Immature natural killer cell (primary cell): ENCODE results near the gene MPPED1. TPM values are rescaled to one million over a fixed set of nuclear protein-coding genes. Genes with fewer than 3 reads are reported as not detected.

Experiments
- DNase-seq, 3 donors: peaks; one replicate each; pipeline ENCODE4 v3.0.0; 2022; ENCODE audit warnings: mixed read lengths in 1 of 3
- H3K27ac Mint-ChIP-seq, 6 donors: one replicate each; pipeline ENCODE4 v1.8.0; 2020; ENCODE audit warnings: mixed read lengths in 6 of 6, mild to moderate bottlenecking in 5 of 6, inconsistent platforms in 4 of 6, moderate library complexity in 3 of 6
- H3K27me3 Mint-ChIP-seq, 3 donors: one replicate each; pipeline ENCODE4 v1.8.0; 2020 to 2021; ENCODE audit warnings: low read depth in 3 of 3, mild to moderate bottlenecking in 3 of 3, mixed read lengths in 3 of 3, moderate library complexity in 3 of 3, inconsistent platforms in 1 of 3
- H3K36me3 Mint-ChIP-seq, 3 donors: one replicate each; pipeline ENCODE4 v1.8.0; 2020; ENCODE audit warnings: mixed read lengths in 3 of 3, inconsistent platforms in 2 of 3, mild to moderate bottlenecking in 2 of 3
- H3K4me1 Mint-ChIP-seq, 2 donors: one replicate each; pipeline ENCODE4 v1.8.0; 2020; ENCODE audit warnings: inconsistent platforms in 2 of 2, mild to moderate bottlenecking in 2 of 2, mixed read lengths in 2 of 2, moderate library complexity in 1 of 2
- H3K4me3 Mint-ChIP-seq, 5 donors: one replicate each; pipeline ENCODE4 v1.8.0; 2020; ENCODE audit warnings: mild to moderate bottlenecking in 5 of 5, mixed read lengths in 5 of 5, inconsistent platforms in 3 of 5, moderate library complexity in 3 of 5
- H3K9me3 Mint-ChIP-seq, 6 donors: one replicate each; pipeline ENCODE4 v1.8.0; 2020; ENCODE audit warnings: mild to moderate bottlenecking in 6 of 6, mixed read lengths in 6 of 6, inconsistent platforms in 4 of 6, moderate library complexity in 3 of 6
- polyA plus RNA-seq, 3 donors: library from polyadenylated mRNA; unstranded; fragments of 300-500 nt; fragmentation: Illumina TruSeq; gene quantifications; one replicate each; pipeline ENCODE4 v1.2.3, GENCODE V29; 2021

MPPED1 gene
- polyA plus RNA-seq, 3 donors from 2014 or later, result not detected

DNA sequence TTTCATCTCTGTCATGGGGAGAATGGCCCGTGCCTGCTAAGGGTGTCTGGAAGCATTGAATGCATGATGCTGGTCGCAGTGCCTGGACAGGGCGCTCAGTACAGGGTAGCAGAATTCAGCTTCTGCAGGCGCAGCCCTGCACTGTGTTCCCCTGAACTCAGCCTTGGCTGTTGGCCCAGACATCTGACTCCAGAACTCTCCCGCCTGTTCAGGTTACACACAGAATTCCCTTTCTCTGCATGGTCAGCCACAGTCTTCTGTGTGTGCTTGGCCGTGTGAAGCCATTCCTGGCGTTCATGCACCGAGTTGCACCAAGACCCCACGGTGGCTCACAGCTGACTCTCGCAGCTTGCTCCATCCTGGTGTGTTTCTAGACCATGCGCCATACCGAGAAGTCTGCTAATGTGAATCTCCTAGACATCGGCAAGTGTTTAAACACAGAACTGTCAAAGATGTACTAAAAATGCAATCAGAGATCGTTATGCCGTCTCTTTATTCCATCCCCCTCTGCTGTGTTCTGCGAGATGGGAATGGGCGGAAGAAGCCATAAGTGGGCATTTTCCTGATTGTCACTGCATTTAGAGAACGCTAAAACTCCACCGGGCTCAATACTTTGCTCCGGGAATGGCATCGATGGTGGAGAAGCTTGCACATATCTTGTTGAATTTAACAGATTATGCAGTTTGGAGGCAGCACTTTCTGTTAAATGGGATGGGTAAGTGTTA is 55.6 kb downstream of the MPPED1 start:
- Mint-ChIP-seq H3K9me3 (peaks cover 0 to 13% (median 7%) of the 10 kb centered on the region in 6 donors), H3K36me3 (peaks cover 0 to 4% (median 0%) of the 10 kb centered on the region in 3 donors), H3K27ac (no peak overlapping the region), H3K4me3 (no peak overlapping the region), H3K4me1 (no peaks in the 10 kb centered on the region), H3K27me3 (peaks cover 5 to 16% (median 6%) of the 10 kb centered on the region in 3 donors)
- DNase-seq, result no peak

DNA sequence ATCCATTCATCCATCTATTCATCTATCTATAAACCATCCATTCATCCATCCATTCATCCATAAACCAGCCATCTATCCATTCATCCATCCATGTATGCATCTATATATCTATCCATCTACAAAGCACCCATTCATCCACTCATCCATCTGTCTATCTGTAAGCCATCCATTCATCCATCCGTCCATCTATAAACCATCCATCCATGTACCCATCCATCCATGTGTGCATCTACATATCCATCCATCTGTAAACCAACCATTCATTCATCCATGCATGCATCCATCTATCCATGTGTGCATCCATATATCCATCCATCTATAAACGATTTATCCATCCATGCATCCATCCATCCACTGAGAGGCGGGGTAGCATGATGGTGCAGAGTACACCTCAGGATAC is 58.4 kb downstream of the MPPED1 start:
- no peaks in the 10 kb centered on the region for H3K9me3 Mint-ChIP-seq
- H3K36me3 Mint-ChIP-seq, result no peaks in the 10 kb centered on the region
- peaks cover 0 to 12% (median 5%) of the 10 kb centered on the region in 3 donors for H3K27me3 Mint-ChIP-seq
- no peak overlapping the region for H3K4me3 Mint-ChIP-seq
- no peak overlapping the region for H3K27ac Mint-ChIP-seq
- DNase-seq, result no peak
- no peaks in the 10 kb centered on the region for H3K4me1 Mint-ChIP-seq

GRCh38 chr22:43470941-43471585 is 59.2 kb downstream of the MPPED1 start:
- H3K27ac Mint-ChIP-seq, result no peak overlapping the region
- no peak for DNase-seq
- no peaks in the 10 kb centered on the region for H3K36me3 Mint-ChIP-seq

DNA sequence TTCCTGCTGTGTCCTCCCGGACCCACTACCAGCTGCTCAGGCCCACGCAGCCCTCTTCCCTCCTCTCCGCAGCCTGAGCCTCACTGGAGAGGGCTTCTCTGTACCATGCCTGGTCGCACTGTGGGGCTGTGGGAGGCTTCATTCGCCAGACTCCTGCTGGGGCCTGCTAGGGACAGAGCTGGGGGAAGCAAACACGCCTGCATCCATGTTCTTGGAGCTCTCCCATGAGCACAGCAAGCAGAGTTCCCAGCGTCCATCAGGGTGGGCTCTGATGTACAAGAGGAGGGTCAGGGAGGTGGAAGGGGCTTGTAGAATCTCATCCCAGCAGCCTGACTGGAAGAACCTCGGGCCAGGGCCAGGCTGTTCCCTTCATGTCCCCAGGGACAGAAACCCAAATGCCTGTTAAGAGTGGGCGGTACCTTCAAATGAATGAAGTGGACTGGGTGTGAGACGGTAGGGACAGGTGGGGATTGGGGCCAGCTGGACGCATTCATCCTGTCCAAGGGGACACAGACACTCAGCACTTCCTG is 59.9 kb downstream of the MPPED1 start:
- H3K27me3 Mint-ChIP-seq, result peaks cover 0 to 10% (median 5%) of the 10 kb centered on the region in 3 donors

More at GRCh38 chr22:43470941-43471585, 59.2 kb downstream of the MPPED1 start:
- H3K27me3 Mint-ChIP-seq, result peaks cover 0 to 12% (median 5%) of the 10 kb centered on the region in 3 donors
- H3K9me3 Mint-ChIP-seq, result no peaks in the 10 kb centered on the region
- no peak overlapping the region for H3K4me3 Mint-ChIP-seq
- no peaks in the 10 kb centered on the region for H3K4me1 Mint-ChIP-seq

DNA sequence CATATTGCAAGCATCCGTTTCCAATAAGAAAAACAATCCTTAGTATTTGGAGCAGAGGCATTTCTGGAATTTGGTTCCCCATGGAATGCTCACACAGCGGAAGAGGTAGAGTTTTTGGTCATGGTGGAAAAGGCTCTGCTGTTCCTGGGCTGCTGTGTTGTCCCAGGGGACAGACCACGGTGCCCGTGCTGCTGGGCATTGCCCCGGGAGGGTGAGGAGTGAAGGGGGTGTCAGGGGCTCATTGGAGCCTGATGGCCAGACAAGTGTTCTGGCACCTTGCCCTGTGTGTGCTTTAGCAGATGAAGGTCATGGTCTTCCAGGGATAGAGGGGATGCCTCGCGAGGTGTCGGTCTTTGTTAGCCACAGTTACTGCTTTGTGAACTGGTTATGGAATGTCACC is 61.2 kb downstream of the MPPED1 start:
- H3K36me3 Mint-ChIP-seq, result no peaks in the 10 kb centered on the region
- DNase-seq, result no peak
- peaks cover 0 to 6% (median 3%) of the 10 kb centered on the region in 3 donors for H3K27me3 Mint-ChIP-seq
- H3K9me3 Mint-ChIP-seq, result no peaks in the 10 kb centered on the region
- H3K4me1 Mint-ChIP-seq, result no peaks in the 10 kb centered on the region
- H3K4me3 Mint-ChIP-seq, result no peak overlapping the region
- H3K27ac Mint-ChIP-seq, result no peak overlapping the region

More for the DNA sequence above, 59.9 kb downstream of the MPPED1 start:
- H3K27ac Mint-ChIP-seq, result no peak overlapping the region
- no peaks in the 10 kb centered on the region for H3K36me3 Mint-ChIP-seq
- H3K9me3 Mint-ChIP-seq, result no peaks in the 10 kb centered on the region
- no peak overlapping the region for H3K4me3 Mint-ChIP-seq
- H3K4me1 Mint-ChIP-seq, result no peaks in the 10 kb centered on the region
- DNase-seq, result no peak

- H3K27ac Mint-ChIP-seq, result no peak overlapping the region
- no peak for DNase-seq
- no peak overlapping the region for H3K4me3 Mint-ChIP-seq
- no peaks in the 10 kb centered on the region for H3K4me1 Mint-ChIP-seq
- H3K36me3 Mint-ChIP-seq, result no peaks in the 10 kb centered on the region
- no peaks in the 10 kb centered on the region for H3K9me3 Mint-ChIP-seq
- peaks cover 0 to 6% (median 3%) of the 10 kb centered on the region in 3 donors for H3K27me3 Mint-ChIP-seq
Measured at GRCh38 chr22:43473441-43473840, 61.6 kb downstream of the MPPED1 start.

DNA sequence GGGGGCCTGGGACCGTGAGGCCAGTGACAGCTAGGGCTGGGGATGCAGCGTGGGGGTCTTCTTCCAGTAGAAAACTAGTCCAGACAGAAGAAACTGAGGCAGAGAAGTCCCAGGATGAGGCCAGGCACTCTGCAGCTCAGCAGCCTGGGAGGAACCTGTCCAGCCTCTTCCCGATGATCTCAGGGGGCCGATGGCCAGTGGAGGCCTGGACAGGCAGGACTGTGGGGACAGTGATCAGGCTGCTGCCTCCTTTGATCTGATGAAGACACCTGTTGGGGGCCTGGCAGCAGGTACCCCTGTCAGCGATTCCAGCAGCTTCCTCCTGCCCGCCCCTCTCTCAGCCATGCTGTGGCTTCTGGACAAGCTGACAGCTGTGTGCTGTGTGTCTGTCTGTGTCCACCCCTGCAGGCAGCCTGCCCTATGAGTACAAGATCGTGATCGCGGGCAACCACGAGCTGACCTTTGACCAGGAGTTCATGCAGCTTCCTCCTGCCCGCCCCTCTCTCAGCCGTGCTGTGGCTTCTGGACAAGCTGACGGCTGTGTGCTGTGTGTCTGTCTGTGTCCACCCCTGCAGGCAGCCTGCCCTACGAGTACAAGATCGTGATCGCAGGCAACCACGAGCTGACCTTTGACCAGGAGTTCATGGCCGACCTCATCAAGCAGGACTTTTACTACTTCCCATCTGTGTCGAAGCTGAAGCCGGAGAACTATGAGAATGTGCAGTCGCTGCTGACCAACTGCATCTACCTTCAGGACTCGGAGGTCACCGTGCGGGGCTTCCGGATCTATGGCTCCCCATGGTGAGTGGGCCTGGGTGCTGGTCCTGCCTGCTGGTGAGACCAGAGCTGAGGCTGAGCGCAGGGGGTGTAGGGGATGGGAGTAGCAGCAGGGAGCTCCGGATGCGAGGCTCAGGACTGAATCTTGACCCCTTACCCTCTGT is 62.6 kb downstream of the MPPED1 start:
- DNase-seq, result no peak
- Mint-ChIP-seq H3K36me3 (no peaks in the 10 kb centered on the region), H3K4me3 (no peak overlapping the region), H3K27me3 (peaks cover 0 to 6% (median 3%) of the 10 kb centered on the region in 3 donors), H3K4me1 (no peaks in the 10 kb centered on the region), H3K9me3 (no peaks in the 10 kb centered on the region), H3K27ac (no peak overlapping the region)

- Mint-ChIP-seq H3K27ac (no peak overlapping the region), H3K4me1 (peaks cover 4 to 8% of the 10 kb centered on the region in 2 donors), H3K9me3 (no peaks in the 10 kb centered on the region), H3K27me3 (peaks cover 0 to 6% (median 0%) of the 10 kb centered on the region in 3 donors), H3K36me3 (no peaks in the 10 kb centered on the region), H3K4me3 (no peak overlapping the region)
- no peak for DNase-seq
Measured at GRCh38 chr22:43475549-43476076, 63.8 kb downstream of the MPPED1 start.

DNA sequence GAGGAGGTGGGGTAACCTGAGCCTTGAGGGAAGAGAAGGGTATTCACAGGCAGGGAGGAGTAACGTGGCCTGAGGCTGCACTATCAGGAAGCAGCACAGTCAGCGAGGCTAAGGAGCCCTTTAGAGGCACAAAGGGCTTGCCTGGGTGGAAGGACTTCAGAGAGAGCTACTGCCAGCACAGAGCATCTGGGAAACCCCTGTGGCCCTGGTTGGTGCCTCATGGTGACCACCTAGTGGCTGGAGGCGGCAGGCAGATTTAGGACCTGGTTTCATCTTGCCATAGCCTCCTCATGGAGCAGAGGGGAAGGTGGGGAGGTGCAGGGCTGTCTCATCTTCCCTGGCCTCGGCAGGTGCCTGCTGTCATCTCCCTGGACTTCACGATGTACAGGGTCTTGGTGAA is 64.5 kb downstream of the MPPED1 start:
- H3K27me3 Mint-ChIP-seq, result peaks cover 0 to 6% (median 0%) of the 10 kb centered on the region in 3 donors
- H3K27ac Mint-ChIP-seq, result no peak overlapping the region
- no peak for DNase-seq

GRCh38 chr22:43476751-43477725 is 65.2 kb downstream of the MPPED1 start:
- Mint-ChIP-seq H3K27ac (no peak overlapping the region), H3K4me3 (no peak overlapping the region), H3K36me3 (no peaks in the 10 kb centered on the region), H3K9me3 (no peaks in the 10 kb centered on the region), H3K4me1 (peaks cover 15 to 19% of the 10 kb centered on the region in 2 donors), H3K27me3 (peaks cover 0 to 6% (median 0%) of the 10 kb centered on the region in 3 donors)
- no peak for DNase-seq

More for the DNA sequence above, 64.5 kb downstream of the MPPED1 start:
- Mint-ChIP-seq H3K4me1 (peaks cover 8 to 12% of the 10 kb centered on the region in 2 donors), H3K36me3 (no peaks in the 10 kb centered on the region), H3K4me3 (no peak overlapping the region), H3K9me3 (no peaks in the 10 kb centered on the region)

GRCh38 chr22:43477966-43478365 is 66.2 kb downstream of the MPPED1 start:
- Mint-ChIP-seq H3K27ac (no peak overlapping the region), H3K36me3 (no peaks in the 10 kb centered on the region), H3K4me3 (no peak overlapping the region), H3K4me1 (peaks cover 15 to 21% of the 10 kb centered on the region in 2 donors), H3K27me3 (peaks cover 0 to 2% (median 0%) of the 10 kb centered on the region in 3 donors), H3K9me3 (no peaks in the 10 kb centered on the region)
- no peak for DNase-seq

GRCh38 chr22:43478621-43479300 is 66.9 kb downstream of the MPPED1 start:
- no peaks in the 10 kb centered on the region for H3K36me3 Mint-ChIP-seq
- H3K4me1 Mint-ChIP-seq, result peaks cover 15 to 21% of the 10 kb centered on the region in 2 donors
- H3K27ac Mint-ChIP-seq, result no peak overlapping the region

More at GRCh38 chr22:43478621-43479300, 66.9 kb downstream of the MPPED1 start:
- H3K9me3 Mint-ChIP-seq, result no peaks in the 10 kb centered on the region
- H3K27me3 Mint-ChIP-seq, result no peaks in the 10 kb centered on the region
- no peak overlapping the region for H3K4me3 Mint-ChIP-seq
- DNase-seq, result no peak
